ENCODE results near the gene VAC14.
"Not testable (repeated sequence)": the region's sequence is repeated elsewhere in the genome, so short reads cannot be mapped to it uniquely, and the experiment has no call there.

Gene VAC14

DNA sequence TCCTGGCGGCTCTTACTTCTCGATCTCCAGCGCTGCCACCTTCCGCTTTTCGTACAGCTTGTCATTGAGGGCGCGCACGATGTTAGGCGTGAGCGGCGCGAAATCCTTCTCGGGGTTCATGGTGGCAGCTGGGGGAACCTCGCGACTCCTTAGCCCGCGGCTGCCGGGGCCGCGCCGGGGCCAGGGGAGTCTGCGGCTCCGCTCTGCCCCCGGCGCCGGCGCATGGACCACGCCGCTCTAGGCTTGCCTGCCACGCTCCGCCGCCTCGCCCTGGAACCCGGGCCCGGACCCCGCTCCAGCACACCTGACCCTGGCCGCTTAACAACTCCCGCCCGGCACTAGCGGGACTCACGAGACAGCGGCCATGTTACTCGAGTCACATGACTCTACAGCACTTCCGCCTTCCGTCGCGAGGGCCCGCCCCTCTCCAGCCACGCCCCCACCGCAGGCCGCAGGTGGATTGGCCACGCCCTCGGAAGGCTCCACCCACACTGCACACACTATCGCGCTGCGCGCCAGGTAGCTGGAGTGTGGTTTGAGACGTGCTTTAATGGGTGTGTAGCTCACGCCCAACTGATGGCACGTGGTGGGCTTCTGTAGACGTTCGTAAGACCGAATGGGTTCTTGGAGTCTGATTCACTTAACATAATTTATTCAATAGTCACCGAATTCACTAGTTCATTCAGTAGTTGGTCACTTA, at the start of gene VAC14:
Gene VAC14, minus strand, starts transcription at position 378 of the 700 bp plus-strand sequence. Its CDS starts 258 bp downstream, at position 120.
- peak; percentile 94 for DNase-seq

- DNase-seq = not testable (repeated sequence)
Measured at GRCh38 chr16:70823498-70824118, 22.6 kb upstream of the VAC14 start.

DNA sequence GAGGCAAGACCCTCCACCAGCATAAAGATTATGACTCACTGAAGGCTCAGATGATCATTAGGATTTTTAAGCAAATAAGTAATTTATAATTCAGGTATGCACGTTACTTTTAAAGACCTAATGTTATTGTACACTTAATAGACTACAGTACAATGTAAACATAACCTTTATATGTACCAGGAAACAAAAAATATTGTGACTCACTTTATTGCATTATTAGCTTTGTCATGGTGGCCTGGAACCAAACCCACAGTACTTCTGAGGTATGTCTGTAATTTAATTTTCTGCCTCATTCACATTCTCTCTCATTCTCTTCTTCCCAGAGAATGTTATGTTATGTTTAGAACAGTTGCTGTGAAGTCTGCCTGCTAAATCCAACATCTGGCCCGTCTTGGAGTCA, 21.8 kb upstream of the VAC14 start:
- not testable (repeated sequence) for DNase-seq

- not testable (repeated sequence) for DNase-seq
Measured at GRCh38 chr16:70818088-70818487, 17.1 kb upstream of the VAC14 start.

GRCh38 chr16:70809392-70810060, 8.6 kb upstream of the VAC14 start:
- no peak for DNase-seq

GRCh38 chr16:70808371-70808770, 7.4 kb upstream of the VAC14 start:
- no peak for DNase-seq

DNA sequence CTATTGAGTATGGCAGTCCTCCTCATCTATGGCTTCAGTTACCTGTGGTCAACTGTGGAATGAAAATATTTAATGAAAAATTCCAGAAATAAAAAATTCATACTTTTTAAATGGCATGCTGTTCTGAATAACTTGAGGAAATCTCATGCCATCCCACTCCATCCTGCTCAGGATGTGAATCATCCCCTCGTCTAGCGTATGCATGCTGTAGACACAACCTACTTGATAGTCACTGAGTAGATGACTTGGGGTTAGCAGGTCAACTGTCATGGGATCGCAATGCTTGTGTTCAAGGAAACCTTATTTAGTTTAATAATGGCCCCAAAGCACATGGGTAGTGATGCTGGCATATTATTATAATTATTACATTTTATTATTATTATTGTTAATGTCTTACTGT, 4.8 kb upstream of the VAC14 start:
- no peak for DNase-seq

DNA sequence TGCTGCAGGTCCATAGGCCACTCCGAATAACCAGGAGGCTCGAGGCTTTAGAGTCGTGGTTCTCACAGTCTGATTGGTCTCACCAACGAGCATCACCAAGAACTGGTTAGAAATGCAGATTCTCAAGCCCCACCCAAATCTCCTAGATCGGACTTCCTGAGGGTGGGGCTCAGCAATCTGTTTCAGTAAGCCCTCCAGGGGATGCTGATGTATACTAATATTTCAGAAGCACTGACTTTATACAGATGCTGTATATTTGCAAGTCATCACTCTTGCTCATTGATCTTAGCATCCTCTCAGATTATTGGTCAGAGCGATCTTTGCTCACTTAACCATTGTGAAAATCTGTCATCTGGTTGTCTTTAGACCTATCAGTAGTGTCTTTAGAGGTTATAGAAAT, 4.4 kb upstream of the VAC14 start:
- no peak for DNase-seq

DNA sequence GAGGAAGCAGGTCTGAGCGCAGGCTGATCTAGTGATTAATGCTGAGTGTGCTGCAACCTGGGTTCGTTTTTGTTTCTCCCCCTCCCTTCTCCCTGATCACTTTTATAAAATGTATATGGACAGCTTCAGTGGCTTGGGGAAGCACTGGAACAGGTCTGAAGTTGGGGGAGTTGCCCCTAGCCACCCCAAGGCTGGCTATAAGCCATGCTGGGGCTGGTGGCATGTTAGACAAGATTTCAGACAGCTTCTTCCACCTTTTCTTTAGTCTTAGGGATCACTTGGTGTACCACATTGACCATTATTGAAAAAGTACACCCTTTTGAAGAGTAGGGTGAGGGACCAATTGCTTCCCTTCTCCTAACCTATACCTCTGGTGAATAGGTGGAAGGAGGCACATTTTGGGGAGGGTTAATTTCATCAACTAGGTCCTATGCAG, 3.8 kb upstream of the VAC14 start:
- DNase-seq = no peak

DNA sequence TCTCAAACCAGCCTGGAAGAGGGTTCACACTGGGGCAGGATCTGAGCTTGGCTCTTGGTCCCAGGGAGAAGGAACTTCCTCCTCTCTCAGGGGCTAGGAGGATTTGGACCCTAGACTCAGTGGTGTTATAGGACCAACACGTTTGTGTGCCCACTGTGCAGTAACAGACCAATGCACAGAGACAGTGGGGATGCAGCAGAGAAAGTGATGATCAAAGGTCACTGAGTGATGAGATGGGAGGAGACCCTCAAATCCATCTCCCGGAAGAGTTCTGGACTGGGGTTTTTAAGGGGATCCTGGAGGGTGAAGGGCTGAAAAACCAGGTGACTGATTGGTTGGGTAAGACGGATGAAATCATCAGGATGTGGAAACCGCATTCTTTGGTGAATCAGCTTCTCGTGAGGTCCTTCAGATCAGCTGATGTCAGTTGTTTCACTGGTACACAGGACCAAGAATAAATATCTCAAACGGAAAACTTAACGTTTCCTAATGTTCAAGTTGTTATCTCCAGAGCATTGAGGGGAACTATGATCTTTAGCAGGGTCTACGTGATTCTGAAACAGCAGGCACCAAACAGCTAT, 3.3 kb upstream of the VAC14 start:
- no peak for DNase-seq

DNA sequence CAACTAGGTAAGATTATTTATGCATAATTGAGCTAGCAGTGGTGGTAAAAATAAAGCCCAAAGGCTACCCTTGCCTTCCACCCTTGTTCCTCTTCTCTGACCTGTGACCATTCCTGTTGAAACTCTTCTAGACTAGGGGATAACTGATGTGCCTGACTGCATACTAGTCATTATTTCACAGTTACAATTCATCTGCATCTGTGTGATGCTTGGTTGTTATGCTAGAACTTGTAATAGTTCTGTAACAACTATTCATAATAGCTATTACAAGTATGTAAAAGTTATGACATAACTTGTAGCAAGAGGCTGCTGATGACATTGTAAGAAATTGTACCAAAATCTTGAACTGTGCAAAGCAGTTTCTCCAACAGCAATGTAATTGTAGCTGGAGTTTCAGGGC, 2.4 kb upstream of the VAC14 start:
- DNase-seq = no peak

DNA sequence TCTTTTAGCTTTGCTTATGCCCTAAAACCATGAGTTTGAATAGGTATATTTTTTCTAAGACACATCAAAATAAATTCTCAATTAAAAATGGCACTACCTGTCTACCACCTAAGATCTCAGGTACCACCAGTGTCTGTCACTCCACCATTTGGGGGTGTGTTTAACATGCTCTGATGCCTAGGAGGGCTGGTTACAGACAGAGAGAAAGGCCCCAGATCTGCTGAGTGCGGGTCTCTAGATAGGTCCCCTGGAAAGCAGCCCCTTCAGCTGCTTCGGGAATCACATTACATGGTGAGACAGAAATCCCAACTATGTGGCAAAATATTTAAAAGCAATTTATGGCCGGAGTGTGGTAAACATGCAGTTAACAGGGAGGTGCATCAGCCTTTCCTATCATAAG, 653 bp upstream of the VAC14 start:
- no peak for DNase-seq

- no peak for DNase-seq
Measured at GRCh38 chr16:70800311-70800710, 647 bp downstream of the VAC14 start.

DNA sequence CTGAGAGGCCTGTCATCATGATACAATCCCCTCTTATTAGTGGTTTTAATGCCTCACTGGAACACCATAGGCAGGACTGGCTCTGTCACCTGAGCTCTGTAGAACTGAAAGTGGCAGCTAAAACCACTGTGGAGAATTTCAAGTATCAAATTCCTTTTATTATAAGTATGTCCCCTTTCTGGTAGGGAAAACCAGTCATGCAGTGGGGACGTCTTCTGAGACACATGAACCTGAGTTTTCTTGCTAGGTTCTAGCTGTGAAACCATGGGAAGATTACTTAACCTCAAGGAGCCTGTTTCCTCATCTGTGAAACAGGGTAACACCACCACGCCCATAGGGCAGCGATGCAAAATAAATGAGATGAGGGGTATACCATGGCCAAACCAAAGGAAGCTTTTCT, 4.7 kb downstream of the VAC14 start:
- DNase-seq = no peak

- DNase-seq = no peak
Measured at GRCh38 chr16:70795296-70795912, 5.6 kb downstream of the VAC14 start.

DNA sequence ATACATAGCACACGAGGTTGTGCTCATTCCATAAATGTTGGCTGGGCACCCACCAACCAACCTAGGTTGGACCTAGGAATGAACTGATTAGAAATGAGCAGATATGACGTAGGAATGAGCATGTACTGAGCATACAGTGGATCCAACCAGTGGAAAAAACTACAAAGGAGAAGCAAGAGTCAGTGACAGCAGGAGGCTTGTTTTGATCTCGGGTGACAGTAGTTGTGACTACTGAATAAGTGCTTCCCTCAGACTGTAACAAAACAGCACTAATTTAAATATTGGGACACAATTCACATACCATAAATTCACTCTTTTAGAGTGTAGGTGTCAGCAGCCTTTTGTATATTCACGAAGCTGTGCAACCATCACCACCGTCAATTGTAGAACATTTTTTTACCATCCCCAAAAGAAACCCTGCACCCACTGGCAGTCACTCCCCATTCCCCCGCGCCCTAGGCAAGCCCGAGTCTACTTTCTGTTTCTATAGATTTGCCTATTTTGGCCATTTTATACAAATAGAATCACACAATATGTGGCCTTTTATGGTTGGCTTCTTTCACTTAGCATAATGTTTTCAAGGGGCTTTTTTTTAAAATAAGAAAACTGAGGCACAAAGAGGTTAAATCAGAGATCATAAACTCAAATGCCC, 7.0 kb downstream of the VAC14 start:
- DNase-seq = no peak

DNA sequence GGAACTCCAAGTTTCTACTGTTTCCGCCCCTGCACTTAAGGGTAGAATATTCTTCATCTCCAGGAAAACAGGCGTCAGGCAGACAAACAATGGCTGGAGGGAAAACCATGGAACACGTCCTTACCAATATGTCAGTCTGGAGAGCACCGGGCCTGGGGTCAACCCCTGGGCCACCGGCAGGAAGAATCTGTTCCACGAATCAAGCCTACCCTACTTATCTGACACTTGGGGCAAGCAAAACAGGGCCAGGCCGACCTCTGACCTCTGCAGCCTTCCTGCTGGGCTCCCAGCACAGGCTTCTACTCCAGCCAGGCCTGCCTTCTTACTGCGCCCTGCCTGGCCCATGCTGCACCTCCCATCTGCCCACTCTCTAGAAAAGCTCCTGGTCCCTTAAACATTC, 10.1 kb downstream of the VAC14 start:
- DNase-seq = no peak

- no peak for DNase-seq
Measured at GRCh38 chr16:70789595-70790447, 11.1 kb downstream of the VAC14 start.

DNA sequence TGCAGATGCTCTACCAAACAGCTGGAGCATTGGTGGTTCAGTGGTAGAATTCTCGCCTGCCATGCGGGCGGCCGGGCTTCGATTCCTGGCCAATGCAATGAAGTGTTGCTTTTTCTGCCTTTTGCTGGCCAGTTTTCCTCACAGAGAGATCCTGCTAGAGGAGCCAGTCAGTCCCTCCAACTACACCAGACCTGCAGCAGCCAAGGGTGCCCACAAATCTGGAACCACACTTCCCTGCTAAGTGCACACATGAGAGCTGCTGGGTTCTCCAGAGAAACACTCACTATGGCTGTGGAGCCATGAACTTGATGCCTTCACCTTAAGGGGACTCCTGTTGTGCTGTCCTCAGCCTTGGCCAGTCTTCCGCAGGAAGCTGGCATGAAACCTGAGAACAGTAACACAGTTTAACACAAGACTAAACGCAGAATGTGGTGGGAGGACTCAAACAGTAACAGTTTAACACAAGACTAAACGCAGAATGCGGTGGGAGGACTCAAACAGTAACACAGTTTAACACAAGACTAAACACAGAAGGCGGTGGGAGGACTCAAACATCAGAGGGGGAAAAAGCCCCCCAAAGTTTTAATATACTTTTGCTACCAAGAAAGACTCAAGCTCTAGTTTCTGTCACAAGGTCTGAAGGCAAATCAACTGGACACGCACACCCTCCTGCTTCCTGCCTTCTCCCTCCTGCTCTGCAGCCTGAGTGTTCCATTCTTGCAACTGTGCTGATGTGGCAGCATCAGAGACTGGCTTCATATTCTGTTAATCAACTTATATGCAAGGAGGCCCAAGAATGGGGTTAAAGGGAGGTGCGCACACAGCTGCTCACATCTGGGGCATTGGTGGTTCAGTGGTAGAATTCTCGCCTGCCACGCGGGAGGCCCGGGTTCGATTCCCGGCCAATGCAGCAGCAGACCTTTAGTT, 12.0 kb downstream of the VAC14 start:
- no peak for DNase-seq

GRCh38 chr16:70786020-70786755, 14.8 kb downstream of the VAC14 start:
- DNase-seq = no peak
